GM19397 (cell line): ENCODE data around the gene KLK10.

Experiments
- ATAC-seq: cut with Tn5 transposase; IDR thresholded peaks from one replicate; pipeline ENCODE4 v1.9.1; 2021; ENCODE audit warnings: mild to moderate bottlenecking, moderate library complexity; ENCODE audit not compliant: unreplicated experiment

KLK10 gene

DNA sequence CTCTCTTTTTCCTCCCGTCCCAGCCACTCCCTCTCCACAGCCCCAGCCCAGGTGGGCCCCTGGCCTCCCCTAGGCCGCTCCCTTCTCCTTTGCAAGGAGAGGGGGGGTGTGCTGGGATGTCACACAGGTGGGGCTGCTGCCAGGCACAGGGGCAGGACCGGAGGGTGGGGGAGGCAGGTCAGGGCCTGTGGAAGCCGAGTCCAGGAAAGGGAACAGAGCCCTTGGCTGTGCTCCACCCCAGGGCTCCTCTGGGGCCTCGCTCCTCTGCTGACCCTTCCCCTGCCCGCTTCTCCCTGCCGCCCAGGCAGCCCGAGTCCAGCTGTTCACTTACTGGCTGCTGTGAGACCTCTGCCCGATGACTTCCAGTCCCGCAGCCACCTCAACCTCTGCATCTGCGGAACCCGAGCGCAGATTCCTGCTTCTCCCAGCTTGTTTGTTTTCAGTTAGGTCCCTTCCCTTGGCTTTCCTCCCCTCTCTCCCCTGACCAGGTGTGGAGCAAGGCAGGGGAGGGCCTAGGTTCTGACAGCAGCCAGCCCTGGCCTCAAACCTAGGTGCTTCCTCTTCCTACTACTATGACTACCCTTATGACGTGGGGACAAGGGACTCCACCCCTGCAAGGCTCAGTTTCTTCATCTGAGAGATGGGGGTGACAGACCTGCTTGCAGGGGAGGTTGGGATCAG is 7.8 kb upstream of the KLK10 start:
- no peak for ATAC-seq

DNA sequence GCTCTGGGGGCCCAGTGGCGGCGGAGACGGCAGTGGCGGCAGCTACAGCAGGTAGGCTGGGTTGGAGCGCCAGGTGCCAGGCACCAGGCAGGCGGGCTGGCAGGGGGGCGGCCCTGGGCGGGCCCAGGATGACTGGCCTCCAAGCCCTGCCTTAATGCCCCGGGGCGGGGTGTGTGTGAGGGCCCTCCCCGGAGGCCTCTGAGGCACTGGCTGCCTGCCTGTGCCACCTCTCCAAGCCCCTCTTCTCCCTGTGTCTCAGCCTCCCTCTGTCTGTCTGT is 7.0 kb upstream of the KLK10 start, which contains the start of gene KLK11:
TSS of gene KLK11 (minus strand) at position 63 of the 278 bp plus-strand sequence. CDS start 985 bp downstream, outside the sequence.
- no peak for ATAC-seq

GRCh38 chr19:51025809-51026553 is 6.5 kb upstream of the KLK10 start:
- no peak for ATAC-seq

DNA sequence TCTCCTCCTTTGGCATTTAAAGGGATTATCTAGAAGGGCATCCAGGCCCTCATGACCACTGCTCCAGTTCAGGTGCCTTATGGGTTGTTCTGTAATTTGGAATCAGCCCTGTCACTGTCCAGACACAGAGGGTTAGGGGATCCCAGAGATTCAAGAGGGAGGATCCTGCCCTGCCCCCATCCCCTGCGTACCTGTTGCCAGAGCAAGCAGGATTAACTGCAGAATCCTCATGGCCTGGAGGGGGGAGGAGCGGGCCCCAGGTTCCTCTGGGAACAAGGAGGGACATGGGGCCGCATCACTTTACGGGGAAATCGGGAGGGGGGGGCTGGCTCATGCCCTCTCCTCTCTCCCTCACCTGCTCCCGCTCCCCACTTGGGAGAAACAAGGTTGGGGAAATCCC is 5.9 kb upstream of the KLK10 start:
- no peak for ATAC-seq

DNA sequence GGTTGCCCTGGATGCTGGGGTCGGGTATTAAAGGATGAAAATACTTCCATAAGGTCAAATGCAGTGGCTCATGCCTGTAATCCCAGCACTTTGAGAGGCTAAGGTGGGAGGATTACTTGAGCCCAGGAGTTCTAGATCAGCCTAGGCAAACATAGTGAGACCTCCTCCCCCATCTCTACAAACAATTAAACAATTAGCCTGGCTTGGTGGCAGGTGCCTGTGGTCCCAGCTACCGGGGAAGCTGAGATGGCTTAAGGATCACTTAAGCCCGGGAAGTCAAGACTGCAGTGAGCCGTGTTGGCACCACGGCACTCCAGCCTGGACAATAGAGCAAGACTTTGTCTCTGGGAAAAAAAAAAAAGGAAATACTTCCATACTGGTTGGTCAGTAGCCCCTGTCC is 5.4 kb upstream of the KLK10 start:
- no peak for ATAC-seq

GRCh38 chr19:51023946-51024345 is 4.4 kb upstream of the KLK10 start:
- ATAC-seq: no peak

DNA sequence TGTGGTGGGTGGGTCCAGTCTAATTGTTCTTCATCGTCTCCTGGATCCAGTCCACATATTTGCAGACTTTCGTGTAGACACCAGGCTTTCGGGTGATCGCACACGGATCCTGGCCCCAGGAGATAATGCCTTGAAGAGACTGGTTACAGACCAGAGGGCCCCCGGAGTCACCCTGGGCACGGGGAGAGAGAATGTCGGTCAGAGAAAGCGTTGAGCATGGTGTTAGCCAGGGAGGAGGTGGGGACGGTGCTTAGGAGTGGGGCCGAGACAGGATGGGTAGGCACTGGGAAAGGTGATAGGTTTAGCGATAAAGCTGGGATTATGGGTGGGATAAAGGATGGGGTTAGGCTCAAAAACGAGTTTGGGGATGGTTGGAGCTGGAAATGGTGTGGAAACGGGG is 3.0 kb upstream of the KLK10 start:
- no peak for ATAC-seq

DNA sequence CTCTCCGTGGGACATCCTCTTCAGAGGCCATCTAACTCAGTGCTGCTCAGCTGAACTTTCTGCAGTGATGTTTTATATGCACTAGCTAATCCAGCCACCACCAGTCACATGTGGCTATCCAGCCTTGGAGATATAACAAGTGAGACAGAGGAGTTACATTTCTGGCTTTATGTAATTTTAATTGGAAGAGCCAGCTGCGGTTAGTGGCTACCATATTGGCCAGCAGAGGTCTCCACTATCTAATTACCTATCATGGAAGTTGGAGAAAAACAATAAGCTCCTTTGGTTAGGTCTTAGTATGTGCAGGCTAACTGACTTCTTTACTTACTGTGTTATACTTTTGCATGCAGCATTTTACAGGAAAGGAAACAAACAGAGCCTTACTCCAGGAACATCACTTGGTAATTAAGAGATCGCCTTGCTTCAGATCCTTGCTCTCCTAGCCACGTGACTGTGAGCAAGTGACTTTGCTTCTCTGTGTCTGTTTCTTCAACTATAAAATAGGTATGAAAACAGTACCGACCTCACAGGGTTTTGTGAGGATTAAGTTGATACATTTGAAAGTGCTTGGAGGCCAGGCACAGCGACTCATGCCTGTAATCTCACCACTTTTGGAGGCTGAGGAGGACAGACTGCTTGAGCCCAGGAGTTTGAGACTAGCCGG is 1.6 kb upstream of the KLK10 start:
- no peak for ATAC-seq

DNA sequence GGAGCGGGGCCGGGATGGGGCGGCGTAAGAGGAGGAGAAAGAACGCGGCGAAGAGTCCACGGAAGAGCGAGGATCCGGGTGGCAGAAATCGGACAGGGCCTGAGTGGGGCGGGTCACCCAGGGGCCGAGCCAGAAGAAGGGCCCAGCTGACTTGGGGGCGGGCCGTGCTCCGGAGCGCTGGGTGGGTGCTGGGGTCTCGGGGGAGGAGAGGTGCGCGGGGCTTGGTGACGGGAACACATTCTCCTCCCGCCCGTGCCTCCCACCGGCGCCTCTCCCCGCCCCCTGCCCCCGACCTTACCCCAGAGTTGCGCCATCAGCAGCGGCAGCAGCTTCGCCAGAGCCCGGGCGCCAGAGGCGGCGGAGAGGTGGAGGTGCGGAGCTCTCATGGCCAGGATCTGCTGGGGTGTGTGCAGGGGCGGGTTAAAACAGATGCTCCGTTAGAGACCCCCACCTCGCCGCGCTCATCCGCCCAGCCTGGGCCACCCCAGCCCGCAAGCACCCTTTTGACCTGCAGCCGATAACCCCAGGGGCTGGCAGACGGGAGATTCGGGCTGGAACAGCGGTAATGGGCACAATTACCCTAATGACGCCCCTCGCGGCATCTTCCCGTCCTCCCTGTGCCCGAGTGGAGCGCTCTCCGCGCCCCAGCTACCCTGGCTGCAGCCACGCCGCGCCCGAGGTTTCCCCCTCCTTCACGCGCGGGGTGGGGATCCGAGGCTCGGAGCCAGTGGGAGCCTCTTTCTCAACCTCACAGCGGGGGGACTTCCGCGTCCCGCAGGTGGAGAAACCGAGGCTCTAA is 565 bp downstream of the KLK10 start:
- no peak for ATAC-seq

DNA sequence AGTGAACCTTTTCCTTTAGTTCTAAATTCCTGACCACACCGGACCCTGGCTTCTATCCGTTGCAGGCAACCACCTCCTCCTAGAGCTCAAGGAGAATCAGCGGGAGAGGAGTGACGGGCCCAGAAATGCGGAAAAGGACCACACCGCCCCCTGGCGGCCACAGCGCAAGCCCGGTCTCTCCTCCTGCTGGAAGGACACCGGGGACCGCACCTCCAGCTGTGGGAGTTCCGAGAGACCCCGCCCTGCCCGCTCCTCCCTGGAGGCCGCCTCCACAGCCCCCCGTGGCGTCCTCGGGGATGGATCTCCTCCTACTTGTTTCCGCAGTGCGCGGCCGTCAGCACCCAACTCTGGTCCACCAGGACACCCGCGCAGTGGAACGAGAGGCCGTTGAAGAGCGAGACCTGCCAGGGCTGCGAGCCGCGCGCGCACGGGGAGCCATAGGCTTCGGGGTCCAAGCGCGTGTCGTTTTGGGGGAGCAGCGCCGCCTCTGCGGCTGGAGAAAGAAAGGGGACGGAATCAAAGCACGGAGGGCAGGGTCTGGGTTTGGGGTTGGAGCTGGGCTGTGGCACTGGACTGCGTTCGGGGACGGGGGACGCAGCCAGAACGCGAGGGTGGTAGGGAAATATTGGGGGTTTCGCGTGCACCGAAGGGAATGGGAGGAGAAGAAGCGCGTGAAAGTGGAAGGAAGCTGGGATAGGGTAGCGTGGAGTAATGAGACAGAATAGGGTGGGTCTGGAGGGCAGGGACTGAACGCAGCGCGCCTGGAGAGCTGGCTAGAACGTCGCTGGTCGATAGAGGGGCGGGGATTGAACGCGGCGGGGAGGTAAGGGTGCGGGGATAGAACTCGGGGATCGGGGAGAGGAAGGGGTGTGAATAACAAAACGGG is 2.5 kb downstream of the KLK10 start:
- no peak for ATAC-seq

DNA sequence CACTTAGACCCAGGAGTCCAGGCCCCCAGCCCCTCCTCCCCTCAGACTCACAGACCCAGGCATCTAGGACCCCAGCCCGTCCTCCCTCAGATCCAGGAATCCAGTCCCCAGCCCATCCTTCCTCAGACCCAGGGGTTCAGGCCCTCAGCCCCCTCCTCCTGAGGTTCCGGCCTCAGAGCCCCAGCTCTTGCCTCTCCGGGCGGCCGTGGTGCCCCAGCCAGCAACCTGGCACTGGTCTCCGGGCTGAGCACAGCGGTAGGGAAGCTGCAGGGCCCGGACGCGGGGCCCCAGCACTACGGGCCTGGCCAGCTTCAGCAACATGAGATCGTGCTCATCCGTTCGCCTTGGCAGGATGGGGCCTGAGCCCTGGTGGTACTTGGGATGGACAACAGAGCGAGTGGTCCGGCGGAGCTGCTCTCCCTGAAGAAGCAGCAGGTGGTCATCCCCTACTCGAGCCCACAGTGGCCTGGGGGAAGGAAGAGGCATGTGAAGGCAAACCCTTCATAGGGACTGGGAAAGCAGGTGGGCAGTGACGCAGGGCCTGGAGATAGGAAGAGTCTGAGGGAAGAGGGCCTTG is 3.7 kb downstream of the KLK10 start:
- no peak for ATAC-seq

GRCh38 chr19:51014242-51014641 is 5.3 kb downstream of the KLK10 start:
- ATAC-seq: no peak

DNA sequence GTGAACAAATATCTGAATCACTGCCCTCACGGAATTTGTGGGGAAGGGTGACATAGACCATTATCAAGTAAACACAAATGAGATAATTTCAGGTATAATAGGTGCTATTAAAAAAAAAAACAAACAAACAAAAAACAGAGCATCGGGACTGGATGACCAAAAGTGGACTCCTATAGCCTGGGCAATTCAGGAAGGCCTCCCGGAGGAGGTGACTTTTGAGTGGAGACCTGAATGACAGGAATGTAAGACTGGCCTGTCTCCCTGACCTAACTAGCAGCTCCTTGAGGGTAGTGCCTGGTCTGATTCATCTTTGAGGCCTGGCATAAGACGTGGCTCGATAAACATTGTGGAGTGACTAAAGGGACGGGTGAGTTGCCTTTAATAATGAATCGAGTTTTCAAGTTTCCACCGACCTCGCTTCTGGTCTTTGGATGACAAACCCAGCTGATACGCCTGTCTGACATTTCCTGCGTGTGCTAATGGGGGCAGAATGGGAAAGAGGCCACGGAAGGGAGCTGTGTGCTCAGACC is 6.8 kb downstream of the KLK10 start:
- no peak for ATAC-seq

GRCh38 chr19:51010066-51010795 is 9.3 kb downstream of the KLK10 start:
- ATAC-seq: no peak

DNA sequence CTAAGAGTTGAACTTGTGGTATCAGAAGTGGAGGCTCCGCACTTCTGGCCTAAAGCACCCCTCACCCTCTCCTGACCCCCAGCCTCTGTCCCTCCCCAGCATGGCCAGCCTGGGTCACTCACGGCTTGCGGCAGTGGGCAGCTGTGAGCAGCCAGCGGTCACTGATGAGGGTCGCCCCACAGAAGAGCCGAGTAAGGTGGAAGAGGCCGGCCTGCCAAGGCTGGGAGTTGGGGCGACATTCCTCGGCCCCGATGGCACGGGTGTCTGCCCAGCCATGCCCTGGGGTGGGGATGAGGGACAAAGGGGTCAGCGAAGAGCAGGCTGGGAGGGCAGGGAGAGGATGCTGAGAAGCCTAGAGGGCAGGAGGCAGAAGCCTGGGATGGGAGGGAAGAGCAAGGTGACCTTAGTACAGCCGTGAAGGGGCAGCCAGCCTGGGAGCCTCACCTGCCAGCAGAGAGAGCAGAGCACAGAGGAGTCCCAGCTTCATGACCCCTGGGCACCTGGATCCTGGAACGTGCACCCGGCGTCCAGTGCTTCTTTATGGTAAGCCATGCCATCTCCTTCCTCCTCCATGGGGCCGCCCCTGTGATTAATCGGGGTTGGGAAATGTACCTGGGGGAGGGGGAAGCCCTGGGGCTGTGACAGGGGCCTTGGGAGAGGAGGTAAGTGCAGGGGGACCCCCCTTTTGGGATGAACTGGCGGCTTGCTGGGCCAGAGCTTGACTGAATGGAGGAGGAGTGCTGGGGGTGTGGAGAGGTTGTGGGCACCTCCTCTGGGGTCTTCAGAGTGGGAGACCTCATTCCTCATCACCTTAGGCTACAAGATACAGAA is 10.2 kb downstream of the KLK10 start:
- no peak for ATAC-seq

DNA sequence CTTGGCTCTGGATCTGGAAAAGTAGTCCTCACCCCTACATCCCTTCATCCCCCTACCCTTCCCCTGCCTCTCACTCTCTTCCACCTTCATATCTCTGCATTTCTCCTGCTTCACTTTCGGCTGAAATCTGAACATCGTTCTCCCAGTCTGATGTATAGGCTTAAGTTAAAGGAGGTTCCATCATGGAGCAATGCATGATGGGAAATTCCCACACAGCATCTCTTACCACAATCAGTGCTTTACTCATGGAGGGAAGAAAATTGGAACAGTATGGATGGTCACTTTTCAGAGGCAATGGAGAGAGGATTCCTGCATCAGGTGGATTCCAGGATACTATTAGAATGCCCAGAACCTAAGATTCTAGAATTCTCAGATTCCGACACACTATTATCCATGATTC is 12.0 kb downstream of the KLK10 start:
- no peak for ATAC-seq

DNA sequence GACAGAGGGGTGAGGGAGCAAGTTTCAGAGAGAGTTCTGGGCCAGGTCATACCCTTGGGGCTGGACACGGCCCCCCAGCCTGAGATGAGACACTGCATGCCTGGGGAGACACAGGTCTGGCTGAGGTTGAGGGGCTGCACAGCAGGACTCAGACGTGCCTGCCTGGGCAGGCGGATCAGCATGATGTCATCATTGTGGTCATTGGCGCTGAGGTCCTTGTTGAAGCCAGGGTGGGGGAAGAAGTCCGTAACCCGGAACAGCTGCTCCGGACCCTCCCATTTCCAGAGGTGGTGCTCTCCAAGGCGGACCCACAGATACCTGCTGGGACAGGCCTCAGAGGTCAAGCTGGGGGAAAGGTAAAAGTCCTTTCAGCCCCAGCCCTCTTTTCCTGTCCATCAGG is 13.1 kb downstream of the KLK10 start:
- no peak for ATAC-seq

DNA sequence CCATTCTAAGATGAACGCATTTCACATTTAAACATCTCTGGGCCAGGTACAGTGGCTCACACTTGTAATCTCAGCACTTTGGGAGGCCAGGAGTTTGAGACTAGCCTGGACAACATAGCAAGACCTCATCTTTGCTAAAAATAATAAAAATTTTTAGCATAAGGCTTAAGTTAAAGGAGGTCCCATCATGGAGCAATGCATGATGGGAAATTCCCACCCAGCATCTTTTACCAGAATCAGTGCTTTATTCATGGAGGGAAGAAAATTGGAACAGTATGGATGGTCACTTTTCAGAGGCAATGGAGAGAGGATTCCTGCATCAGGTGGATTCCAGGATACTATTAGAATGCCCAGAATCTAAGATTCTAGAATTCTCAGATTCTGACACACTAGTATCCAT is 14.3 kb downstream of the KLK10 start:
- no peak for ATAC-seq
